PC-9 (cell line): ENCODE measurements around the gene MYB.

Experiments used
- EZH2 ChIP-seq: fragments of 200-600 bp; sonication (generic); IDR thresholded peaks from 2 replicates; pipeline ENCODE4 v1.8.0; 2017; ENCODE audit warnings: antibody characterized with exemption, low read depth
- TF ChIP-seq, protein P1 (sequence below): fragments of 200-600 bp; sonication (generic); conservative IDR thresholded peaks from 2 replicates; pipeline ENCODE4 v1.6.1; 2017; ENCODE audit warnings: mixed run types, antibody characterized with exemption, mild to moderate bottlenecking, moderate library complexity

DNA sequence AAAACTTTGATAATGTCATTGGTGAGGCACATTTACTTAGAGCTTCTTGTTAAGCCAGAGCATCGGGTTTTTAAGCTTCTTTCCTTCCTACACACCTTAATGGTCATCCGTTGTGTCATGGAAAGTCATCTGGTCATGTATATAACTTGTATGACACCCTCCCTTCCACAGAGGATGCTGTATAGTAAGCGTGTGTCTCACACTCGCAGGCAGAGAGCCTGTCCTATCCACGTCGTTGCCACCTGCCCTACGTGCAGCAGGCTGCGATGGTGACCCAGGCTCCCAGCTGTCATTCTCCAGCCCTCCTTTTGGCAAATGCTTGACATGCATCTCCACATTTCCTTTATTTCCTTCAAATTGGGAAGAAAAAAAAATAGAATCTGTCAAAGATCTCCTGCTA is 85.6 kb downstream of the MYB start:
- TF ChIP-seq, protein P1, sequence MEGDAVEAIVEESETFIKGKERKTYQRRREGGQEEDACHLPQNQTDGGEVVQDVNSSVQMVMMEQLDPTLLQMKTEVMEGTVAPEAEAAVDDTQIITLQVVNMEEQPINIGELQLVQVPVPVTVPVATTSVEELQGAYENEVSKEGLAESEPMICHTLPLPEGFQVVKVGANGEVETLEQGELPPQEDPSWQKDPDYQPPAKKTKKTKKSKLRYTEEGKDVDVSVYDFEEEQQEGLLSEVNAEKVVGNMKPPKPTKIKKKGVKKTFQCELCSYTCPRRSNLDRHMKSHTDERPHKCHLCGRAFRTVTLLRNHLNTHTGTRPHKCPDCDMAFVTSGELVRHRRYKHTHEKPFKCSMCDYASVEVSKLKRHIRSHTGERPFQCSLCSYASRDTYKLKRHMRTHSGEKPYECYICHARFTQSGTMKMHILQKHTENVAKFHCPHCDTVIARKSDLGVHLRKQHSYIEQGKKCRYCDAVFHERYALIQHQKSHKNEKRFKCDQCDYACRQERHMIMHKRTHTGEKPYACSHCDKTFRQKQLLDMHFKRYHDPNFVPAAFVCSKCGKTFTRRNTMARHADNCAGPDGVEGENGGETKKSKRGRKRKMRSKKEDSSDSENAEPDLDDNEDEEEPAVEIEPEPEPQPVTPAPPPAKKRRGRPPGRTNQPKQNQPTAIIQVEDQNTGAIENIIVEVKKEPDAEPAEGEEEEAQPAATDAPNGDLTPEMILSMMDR: no peak
- TF ChIP-seq EZH2: no peak
